ENCODE measurements around the gene ZMAT1.
"Not testable (repeated sequence)": the region's sequence is repeated elsewhere in the genome, so short reads cannot be mapped to it uniquely, and the experiment has no call there.

Gene ZMAT1

DNA sequence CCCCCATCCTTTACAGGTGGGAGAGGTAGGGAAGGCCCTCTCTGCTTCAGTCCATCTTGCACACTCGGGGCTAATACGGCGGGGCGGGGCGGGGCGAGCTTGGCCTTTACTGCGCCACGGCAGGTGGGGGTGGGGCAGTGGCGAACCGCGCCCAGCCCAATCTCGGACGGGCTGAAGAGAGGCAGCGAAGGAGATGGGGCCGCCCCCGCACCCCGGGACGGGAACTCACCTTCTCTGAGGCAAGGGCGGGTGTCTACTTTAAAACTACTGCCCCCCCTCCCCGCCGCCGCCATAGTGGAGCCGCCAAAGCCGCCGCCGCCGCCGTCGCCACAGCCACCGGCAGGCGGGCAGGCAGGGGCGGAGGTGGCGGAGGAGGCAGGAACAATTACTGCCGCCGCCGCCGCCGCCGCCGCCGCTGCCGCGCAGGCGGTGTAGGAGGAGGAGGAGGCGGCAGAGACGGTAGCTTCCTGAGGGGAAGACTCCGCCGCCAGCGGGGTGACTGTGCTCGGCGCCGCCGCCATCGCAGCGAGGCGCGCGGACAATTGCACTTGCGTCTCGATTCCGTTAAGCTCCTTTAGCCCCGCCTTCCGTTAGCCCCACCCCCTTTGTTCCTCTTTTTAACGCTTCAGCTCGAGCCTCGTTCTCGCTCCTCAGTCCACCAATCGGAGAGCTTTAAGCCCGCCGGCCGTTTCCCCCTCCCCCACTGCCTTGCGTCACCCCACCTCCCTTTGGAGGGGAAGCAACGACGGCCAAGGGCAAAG is at the start of gene ZMAT1:
Gene ZMAT1 (minus strand): TSS at position 540 of the 761 bp plus-strand sequence. CDS start 19 bp downstream, at position 521.
- DNase-seq = peak; percentile 68

DNA sequence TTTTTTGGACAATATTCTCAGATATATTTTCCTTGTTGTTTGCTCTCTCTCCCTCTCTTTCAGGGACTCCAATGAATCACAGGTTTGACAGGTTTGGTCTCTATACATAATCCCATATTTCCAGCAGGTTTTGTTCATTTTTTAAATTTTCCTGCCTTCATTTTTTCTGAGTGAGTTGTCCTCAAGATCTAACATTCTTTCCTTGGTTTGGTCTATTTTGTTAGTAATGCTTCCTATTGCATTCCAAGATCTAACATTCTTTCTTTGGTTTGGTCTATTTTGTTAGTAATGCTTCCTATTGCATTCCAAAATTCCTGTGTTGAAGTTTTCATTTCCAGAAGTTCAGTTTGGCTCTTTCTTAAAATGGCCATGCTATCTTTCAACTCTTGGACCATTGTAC is 45.3 kb upstream of the ZMAT1 start:
- DNase-seq = no peak

- no peak for DNase-seq
Measured at GRCh38 chrX:101973066-101973465, 41.2 kb upstream of the ZMAT1 start.

DNA sequence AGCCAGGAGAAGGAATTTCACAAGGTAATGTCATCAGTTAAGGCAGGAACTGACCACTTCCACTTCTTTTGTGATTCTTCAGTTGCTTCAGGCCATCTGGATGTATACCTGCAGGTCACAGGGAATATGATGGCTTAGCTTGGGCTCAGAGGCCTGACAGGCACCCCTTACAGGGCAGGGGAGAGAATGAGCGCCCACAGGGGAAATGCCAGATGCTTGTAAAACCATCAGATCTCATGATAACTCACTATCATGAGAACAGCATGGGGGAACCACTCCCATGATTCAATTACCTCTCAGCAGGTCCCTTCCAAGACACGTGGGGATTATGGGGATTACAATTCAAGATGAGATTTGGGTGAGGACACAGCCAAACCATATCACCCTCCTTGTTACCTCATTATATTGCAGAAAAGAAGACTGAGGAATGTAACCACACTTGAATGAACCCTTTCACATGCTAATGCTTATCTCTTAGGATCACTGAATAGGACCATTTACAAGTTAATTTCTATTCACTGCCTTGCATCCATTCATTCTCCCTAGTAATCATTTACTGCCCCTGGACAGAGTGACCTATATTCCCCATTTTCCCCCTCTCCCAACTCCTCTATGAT is 33.2 kb upstream of the ZMAT1 start:
- DNase-seq = not testable (repeated sequence)

DNA sequence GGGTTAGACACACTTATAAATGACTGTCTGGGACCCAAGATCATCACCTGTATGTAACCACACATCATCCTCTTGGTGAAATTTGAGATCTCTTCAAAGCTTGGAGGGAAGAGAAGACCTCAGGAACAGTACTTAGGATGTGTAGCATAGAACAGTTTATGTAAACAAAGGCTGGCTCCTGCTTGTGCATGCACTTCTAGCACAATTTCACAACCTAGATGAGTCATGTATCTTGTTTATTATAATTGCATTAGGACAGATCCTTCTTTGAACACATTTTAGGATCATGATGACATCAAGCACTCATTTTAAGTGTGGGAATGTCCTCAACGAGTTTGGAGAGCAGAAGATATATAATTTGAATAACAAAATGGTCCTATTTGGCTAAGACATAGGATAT is 26.3 kb upstream of the ZMAT1 start:
- DNase-seq = no peak

DNA sequence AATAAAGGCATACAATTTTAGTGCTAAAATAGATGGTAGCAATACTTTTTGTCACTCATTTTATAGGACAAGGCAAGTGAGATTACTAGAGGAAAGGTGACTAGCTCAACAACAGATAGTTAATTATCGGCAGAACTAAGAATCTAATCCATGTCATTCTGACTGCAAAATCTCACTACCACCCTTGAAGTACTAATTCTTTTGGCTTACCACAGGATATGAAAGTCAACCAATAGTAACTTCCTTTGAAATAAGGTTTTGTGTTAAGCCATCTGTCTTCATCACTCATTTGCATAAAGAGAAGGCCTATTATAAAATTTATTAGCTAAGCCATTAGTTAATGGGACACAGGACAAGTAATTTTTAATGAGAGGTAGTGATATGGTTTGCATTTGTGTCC is 25.3 kb upstream of the ZMAT1 start:
- DNase-seq = no peak

DNA sequence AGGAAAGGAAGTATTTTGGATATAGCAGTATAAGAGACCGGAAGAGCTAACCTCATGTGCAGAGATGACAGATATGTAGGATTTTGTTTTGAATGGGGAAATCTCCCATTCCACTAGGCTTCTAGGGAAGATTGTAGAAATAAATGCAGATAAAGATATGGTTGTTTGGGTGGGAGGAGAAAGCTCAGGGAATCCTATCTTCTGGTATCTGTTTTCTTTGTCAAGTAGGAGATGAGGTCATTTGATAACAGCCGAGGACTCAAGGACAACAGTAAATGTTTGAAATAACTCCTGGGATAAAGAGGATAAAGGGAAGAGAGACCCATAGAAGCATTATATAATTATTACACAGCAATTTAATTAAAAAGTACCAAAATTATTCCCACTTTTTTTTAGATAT is 24.7 kb upstream of the ZMAT1 start:
- no peak for DNase-seq

GRCh38 chrX:101950581-101950980 is 18.8 kb upstream of the ZMAT1 start:
- DNase-seq = no peak

DNA sequence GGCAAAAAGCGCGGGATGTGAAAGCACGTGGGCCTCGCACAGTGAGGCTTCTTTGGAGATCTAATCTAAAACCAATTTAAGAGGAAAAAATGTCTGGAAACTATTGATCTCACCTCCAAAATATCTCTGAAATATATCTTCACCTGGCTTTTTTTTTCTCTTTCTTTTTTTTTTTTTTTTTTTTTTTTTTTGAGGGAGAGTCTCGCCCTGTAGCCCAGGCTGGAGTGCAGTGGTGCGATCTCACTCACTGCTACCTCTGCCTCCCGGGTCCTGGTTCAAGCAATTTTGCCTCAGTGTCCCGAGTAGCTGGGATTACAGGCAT is 383 bp upstream of the ZMAT1 start:
- no peak for DNase-seq

- no peak for DNase-seq
Measured at GRCh38 chrX:101931136-101931487, 715 bp downstream of the ZMAT1 start.

GRCh38 chrX:101925733-101926132 is 6.1 kb downstream of the ZMAT1 start:
- no peak for DNase-seq

DNA sequence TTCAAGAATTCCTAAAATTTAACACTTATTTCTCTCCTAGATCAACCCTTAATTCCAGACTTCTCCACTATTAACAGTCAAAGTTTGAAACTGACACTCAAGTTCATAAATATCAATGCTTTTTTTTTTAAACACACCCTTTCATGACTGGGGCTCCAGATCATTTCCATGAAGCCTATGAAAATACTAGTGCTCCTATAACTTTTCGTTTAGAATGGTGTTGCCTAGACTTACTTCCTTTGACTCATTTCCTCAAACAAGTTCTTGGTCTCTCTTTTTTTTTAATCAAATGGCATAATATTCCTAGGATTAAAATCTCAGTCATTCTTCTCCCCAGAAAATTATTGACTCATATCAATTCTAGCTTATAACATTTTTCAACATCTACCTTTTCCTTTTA is 13.1 kb downstream of the ZMAT1 start:
- no peak for DNase-seq

DNA sequence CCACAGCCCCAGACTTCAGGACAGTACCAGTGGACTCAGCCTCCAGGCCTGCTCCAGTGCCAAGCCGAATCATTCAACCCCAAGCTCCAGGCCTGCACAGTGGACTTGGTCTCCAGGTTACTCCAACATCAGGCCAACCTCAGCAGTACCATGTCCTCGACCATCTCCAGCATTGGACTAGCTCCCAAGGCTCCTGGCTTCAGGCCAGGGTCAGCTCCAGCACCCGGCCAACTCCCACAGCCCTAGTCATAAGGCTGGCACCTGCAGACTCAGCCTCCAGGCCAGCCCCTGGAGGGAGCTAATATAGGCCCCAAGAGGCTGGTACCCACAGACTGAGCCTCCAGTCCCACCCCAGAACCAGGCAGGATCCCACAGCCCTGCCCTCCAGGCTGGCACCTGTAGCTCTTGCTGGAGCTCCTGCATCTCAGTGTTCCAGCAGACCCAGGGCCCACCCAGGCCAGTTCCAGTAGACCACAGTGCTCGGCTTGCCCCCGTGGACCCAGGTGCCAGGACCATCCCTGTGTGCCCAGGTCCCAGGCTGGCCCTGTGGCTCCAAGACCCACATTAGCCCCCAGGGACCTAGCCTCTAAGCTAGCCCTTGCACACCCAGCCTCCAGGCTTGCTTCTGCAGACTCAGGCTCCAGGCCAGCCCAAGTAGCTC is 25.6 kb downstream of the ZMAT1 start:
- no peak for DNase-seq

GRCh38 chrX:101904996-101905395 is 26.8 kb downstream of the ZMAT1 start:
- DNase-seq = no peak
